Breast epithelium (tissue), 3 donors: Measurements from ENCODE around the gene SIK3.

ENCODE experiments used
- POLR2A ChIP-seq: fragments of 450-650 bp; IDR thresholded peaks from one replicate; pipeline ENCODE4 v1.6.1; 2016; ENCODE audit warnings: antibody characterized with exemption, mild to moderate bottlenecking, moderate library complexity
- POLR2AphosphoS5 ChIP-seq, 3 donors: sonication (generic); formaldehyde crosslinking; IDR thresholded peaks; one replicate each; pipeline ENCODE4 v1.6.1; 2017; ENCODE audit warnings: antibody characterized with exemption in 3 of 3
- TF ChIP-seq, protein P1 (sequence below), 3 donors: fragments of 450-650 bp; IDR thresholded peaks; one replicate each; pipeline ENCODE4 v1.5.1; 2016 to 2017; ENCODE audit warnings: antibody characterized with exemption in 3 of 3, mild to moderate bottlenecking in 3 of 3, moderate library complexity in 3 of 3

DNA sequence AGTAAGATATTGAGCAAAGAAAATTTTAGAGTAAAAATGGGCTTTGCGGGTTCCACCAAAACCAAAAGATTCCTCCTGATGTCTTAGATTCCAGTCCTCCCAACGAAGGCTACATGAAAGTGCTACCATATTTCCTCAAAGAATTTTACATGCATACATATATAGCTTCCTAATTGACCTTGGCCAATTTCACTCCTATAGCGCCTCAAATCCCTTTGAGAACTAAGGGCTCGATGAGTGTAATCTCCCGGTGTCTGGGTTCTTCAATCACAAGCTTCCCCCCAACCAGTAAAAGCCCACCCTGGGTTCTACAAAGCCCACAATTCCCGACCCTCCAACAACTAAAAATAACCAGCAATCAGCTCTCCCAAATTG, 1.2 kb downstream of the SIK3 start:
- TF ChIP-seq, protein P1, sequence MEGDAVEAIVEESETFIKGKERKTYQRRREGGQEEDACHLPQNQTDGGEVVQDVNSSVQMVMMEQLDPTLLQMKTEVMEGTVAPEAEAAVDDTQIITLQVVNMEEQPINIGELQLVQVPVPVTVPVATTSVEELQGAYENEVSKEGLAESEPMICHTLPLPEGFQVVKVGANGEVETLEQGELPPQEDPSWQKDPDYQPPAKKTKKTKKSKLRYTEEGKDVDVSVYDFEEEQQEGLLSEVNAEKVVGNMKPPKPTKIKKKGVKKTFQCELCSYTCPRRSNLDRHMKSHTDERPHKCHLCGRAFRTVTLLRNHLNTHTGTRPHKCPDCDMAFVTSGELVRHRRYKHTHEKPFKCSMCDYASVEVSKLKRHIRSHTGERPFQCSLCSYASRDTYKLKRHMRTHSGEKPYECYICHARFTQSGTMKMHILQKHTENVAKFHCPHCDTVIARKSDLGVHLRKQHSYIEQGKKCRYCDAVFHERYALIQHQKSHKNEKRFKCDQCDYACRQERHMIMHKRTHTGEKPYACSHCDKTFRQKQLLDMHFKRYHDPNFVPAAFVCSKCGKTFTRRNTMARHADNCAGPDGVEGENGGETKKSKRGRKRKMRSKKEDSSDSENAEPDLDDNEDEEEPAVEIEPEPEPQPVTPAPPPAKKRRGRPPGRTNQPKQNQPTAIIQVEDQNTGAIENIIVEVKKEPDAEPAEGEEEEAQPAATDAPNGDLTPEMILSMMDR (IDR thresholded peaks at IDR 0.05) = no peak
- TF ChIP-seq POLR2A = no peak
- no peak for TF ChIP-seq POLR2AphosphoS5 (IDR thresholded peaks at IDR 0.05)
